HG03060 (cell line): ENCODE measurements around the gene ASB10.

ENCODE experiments used
- ATAC-seq: cut with Tn5 transposase; IDR thresholded peaks from one replicate; pipeline ENCODE4 v1.9.1; 2021; ENCODE audit warnings: low read depth, moderate number of reproducible peaks; ENCODE audit not compliant: unreplicated experiment

The ASB10 gene

GRCh38 chr7:151126491-151127137 is 60.4 kb downstream of the ASB10 start:
- ATAC-seq, result no peak

GRCh38 chr7:151125846-151126481 is 61.1 kb downstream of the ASB10 start:
- no peak for ATAC-seq
